ENCODE results near the gene ODAD3.

- TF ChIP-seq CTCF (IDR thresholded peaks at IDR 0.05) = no peak
- no peak for TF ChIP-seq REST (IDR thresholded peaks at IDR 0.05; ENCODE audit: insufficient read depth in 1 of 2, low read depth in 2 of 2, low read length in 1 of 2)
- no peak for TF ChIP-seq POLR2AphosphoS5 (IDR thresholded peaks at IDR 0.05; ENCODE audit: low read depth, low read length)
- no peak for TF ChIP-seq TCF7L2 (IDR thresholded peaks at IDR 0.05; ENCODE audit: low read depth, low read length)
- TF ChIP-seq SIN3A (IDR thresholded peaks at IDR 0.05; ENCODE audit: borderline replicate concordance, insufficient read depth, low read depth, low read length) = no peak
These were observed 952 bp upstream of the ODAD3 start for GRCh38 chr19:11435833-11436313.
